Motor neuron (in vitro differentiated cells): Measurements from ENCODE around the gene ZNF649. TPM values are rescaled to one million over a fixed set of nuclear protein-coding genes. Genes with fewer than 3 reads are reported as not detected.
"Not testable (repeated sequence)": the region's sequence is repeated elsewhere in the genome, so short reads cannot be mapped to it uniquely, and the experiment has no call there.

Experiments used
- ATAC-seq, 8 experiments: fragments of 200-7000 bp; cut with Tn5 transposase; replicated peaks in 6 of 8; 2 replicates each; pipeline ENCODE4 v1.8.0; 2021; ENCODE audit warnings: mild to moderate bottlenecking in 8 of 8, moderate library complexity in 8 of 8
- H3K27ac ChIP-seq, 2 donors: fragments of 250-450 bp; sonication (Bioruptor Pico); 2 replicates each; pipeline ENCODE4 v1.9.0; 2021; ENCODE audit warnings: antibody characterized with exemption in 2 of 2, mild to moderate bottlenecking in 2 of 2, moderate library complexity in 1 of 2
- H3K4me1 ChIP-seq, 2 donors: fragments of 250-450 bp; sonication (Bioruptor Pico); replicated peaks in 1 of 2; 2 replicates each; pipeline ENCODE4 v1.6.1; 2021; ENCODE audit warnings: antibody characterized with exemption in 2 of 2, mild to moderate bottlenecking in 2 of 2, moderate library complexity in 1 of 2
- H3K4me3 ChIP-seq, 5 donors: fragments of 250-450 bp; sonication (Bioruptor Pico); 2 replicates each; pipeline ENCODE4 v1.9.0; 2021; ENCODE audit warnings: antibody characterized with exemption in 5 of 5, mild to moderate bottlenecking in 5 of 5, moderate library complexity in 4 of 5
- WGBS, 10 experiments: fragments of 450-650 bp; shearing (Covaris generic); methylation state at CpG; one replicate each; pipeline ENCODE4 v1.0.0; 2022; 5-methylcytosine and 5-hydroxymethylcytosine counted together
- in situ Hi-C, 9 experiments: fragments of 400-800 bp; cut with MboI; loops; one replicate each; pipeline ENCODE4 v1.15.0; 2021; ENCODE audit warnings: low sequenced_read_pairs in 9 of 9, low pct_unique_long_range_greater_than_20kb in 2 of 9; ENCODE audit not compliant: unreplicated experiment in 9 of 9
- total RNA-seq, 8 experiments: library from RNA; unstranded; fragments of 300-600 nt; gene quantifications; 2 replicates each; pipeline versions ENCODE4 v1.2.3 to v1.2.4, GENCODE V29; 2022

ZNF649 gene
- total RNA-seq, 8 experiments from 2014 or later = 8.8 to 23.1 (median 17.3) TPM

DNA sequence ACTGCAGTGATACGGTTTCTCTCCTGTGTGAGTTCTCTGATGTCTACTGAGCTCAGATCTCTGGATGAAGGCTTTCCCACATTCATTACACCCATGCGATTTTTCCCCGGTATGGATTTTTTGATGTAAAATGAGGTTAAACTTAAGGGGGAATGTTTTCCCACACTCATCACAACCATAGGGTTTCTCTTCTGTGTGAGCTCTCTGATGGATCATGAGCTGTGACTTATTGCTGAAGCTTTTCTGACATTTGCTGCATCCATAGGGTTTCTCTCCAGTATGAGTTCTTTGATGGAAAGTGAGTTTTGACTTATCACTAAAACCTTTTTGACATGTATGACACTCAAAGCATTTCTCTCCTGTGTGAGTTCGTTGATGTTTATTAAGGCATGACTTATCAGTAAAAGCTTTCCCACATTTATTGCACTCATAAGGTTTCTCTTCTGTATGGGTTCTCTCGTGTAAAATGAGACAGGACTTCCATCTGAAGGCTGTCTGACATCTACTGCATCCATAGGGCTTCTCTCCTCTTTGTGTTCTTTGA is 10.6 kb upstream of the ZNF649 start:
- ATAC-seq = no peak
- no peaks in the 10 kb centered on the region for H3K4me1 ChIP-seq
- WGBS, 10 experiments = 0 to 80% (median 38%) methylated on average over 1 to 5 of the region's 5 CpGs; no CpG with 5 or more reads in 1 of the 10 experiments
- in situ Hi-C loops = no loop called here
- H3K27ac ChIP-seq = no peak overlapping the region
- no peak overlapping the region for H3K4me3 ChIP-seq

DNA sequence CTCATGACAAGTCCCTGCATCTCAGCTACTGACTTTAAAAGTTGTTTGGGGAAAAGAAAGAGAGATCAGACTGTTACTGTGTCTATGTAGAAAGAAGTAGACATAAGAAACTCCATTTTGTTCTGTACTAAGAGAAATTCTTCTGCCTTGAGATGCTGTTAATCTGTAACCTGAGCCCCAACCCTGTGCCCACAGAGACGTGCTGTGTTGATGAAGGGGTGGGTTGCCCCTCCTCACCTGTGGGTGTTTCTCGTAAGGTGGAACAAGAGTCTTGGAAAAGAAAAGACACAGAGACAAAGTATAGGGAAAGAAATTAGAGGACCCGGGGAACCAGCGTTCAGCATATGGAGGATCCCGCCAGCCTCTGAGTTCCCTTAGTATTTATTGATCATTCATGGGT is 3.2 kb upstream of the ZNF649 start:
- H3K4me3 ChIP-seq, H3K27ac ChIP-seq, ATAC-seq: not testable (repeated sequence)

DNA sequence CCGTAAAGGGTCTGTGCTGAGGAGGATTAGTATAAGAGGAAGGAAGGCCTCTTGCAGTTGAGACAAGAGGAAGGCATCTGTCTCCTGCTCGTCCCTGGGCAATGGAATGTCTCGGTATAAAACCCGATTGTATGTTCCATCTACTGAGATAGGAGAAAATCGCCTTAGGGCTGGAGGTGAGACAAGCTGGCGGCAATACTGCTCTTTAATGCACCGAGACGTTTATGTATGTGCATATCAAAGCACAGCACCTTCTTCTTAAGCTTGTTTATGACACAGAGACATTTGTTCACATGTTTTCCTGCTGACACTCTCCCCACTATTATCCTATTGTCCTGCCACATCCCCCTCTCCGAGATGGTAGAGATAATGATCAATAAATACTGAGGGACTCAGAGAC is 1.3 kb upstream of the ZNF649 start:
- WGBS, 10 experiments = 0 to 82% (median 51%) methylated on average over 1 to 7 of the region's 9 CpGs; no CpG with 5 or more reads in 2 of the 10 experiments
- H3K4me3 ChIP-seq, in situ Hi-C loops, H3K4me1 ChIP-seq, ATAC-seq, H3K27ac ChIP-seq: not testable (repeated sequence)

More for the DNA sequence above, 3.2 kb upstream of the ZNF649 start:
- in situ Hi-C loops, H3K4me1 ChIP-seq: not testable (repeated sequence)
- WGBS, 10 experiments = 0 to 100% (median 76%) methylated on average over 1 to 3 of the region's 5 CpGs; no CpG with 5 or more reads in 5 of the 10 experiments

- H3K4me1 ChIP-seq, ATAC-seq, H3K4me3 ChIP-seq, in situ Hi-C loops, H3K27ac ChIP-seq: not testable (repeated sequence)
- 80 to 100% methylated on average over 1 of the region's 3 CpGs; no CpG with 5 or more reads in 8 of the 10 experiments for WGBS, 10 experiments
These were observed 822 bp upstream of the ZNF649 start for GRCh38 chr19:51905639-51906038.

- in situ Hi-C loops = no loop called here
- 0 to 100% (median 76%) methylated on average over 1 to 3 of the region's 3 CpGs; no CpG with 5 or more reads in 3 of the 10 experiments for WGBS, 10 experiments
- Histone ChIP-seq H3K27ac (no peak overlapping the region), H3K4me1 (peaks cover 0 to 5% of the 10 kb centered on the region in 2 donors), H3K4me3 (peak overlapping the region in 2 of 5 donors; percentile 63 to 80)
- peak in 3 of 8 experiments; percentile 2 to 5 (median 4) for ATAC-seq
These were observed 389 bp upstream of the ZNF649 start for GRCh38 chr19:51905206-51905605.

DNA sequence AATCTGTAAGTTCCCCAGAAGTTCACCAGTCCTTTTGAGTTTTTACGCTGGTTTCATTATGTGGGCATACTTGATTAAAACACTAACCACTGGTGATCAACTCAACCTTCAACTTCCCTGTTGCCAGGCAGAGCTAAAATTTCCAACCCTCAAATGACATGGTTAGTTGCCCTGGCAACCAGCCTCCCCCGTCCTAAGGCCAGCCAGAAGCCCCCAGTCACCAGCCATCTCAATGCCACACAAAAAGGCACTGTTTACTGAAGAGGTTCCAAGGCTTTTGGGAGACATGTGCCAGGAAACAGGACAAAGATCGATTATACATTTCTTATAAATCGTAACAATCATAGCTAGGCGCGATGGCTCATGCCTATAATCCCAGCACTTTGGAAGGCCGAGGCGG is 1.6 kb downstream of the ZNF649 start:
- Histone ChIP-seq H3K4me1 (peaks cover 0 to 5% of the 10 kb centered on the region in 2 donors), H3K27ac (no peak overlapping the region), H3K4me3 (peak overlapping the region in 3 of 5 donors; percentile 46 to 96 (median 80))
- in situ Hi-C loops = no loop called here
- no peak for ATAC-seq
- 72 to 100% (median 98%) methylated on average over 1 to 7 of the region's 8 CpGs; no CpG with 5 or more reads in 3 of the 10 experiments for WGBS, 10 experiments

- Histone ChIP-seq H3K4me3 (no peak overlapping the region), H3K4me1 (peaks cover 0 to 5% of the 10 kb centered on the region in 2 donors), H3K27ac (no peak overlapping the region)
- in situ Hi-C loops = no loop called here
- WGBS, 10 experiments = 72 to 100% (median 93%) methylated on average over 2 to 4 of the region's 4 CpGs; no CpG with 5 or more reads in 1 of the 10 experiments
- ATAC-seq = no peak
These were observed 3.0 kb downstream of the ZNF649 start for GRCh38 chr19:51901860-51902259.

DNA sequence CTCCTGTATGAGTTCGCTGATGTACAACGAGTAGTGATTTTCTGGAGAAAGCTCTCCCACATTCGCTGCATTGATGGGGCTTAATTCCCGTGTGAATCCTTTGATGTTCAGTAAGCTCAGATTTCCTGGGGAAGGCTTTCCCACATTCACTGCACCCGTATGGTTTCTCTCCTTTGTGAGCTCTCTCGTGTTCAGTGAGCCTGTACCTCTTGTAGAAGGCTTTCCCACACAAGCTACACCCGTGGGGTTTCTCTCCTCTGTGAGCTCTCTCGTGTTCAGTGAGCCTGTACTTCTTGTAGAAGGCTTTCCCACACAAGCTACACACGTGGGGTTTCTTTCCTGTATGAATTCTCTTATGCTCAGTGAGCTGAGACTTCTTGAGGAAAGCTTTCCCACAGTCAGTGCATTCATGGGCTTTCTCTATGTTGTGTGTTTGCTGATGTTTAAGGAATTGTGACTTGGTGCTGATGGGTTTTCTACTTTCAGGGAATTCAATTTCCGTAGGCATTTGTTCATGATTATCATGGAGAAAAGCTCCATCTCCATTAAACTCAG is 13.5 kb downstream of the ZNF649 start:
- no peak for ATAC-seq
- in situ Hi-C loops = no loop called here
- WGBS, 10 experiments = 83 to 100% (median 99%) methylated on average over 1 to 8 of the region's 10 CpGs
- H3K4me3 ChIP-seq = no peak overlapping the region
- no peaks in the 10 kb centered on the region for H3K4me1 ChIP-seq
- no peak overlapping the region for H3K27ac ChIP-seq

- no peaks in the 10 kb centered on the region for H3K4me1 ChIP-seq
- no peak overlapping the region for H3K27ac ChIP-seq
- ATAC-seq = no peak
- in situ Hi-C loops = no loop called here
- H3K4me3 ChIP-seq = no peak overlapping the region
These were observed 14.9 kb downstream of the ZNF649 start for GRCh38 chr19:51889934-51890333.

DNA sequence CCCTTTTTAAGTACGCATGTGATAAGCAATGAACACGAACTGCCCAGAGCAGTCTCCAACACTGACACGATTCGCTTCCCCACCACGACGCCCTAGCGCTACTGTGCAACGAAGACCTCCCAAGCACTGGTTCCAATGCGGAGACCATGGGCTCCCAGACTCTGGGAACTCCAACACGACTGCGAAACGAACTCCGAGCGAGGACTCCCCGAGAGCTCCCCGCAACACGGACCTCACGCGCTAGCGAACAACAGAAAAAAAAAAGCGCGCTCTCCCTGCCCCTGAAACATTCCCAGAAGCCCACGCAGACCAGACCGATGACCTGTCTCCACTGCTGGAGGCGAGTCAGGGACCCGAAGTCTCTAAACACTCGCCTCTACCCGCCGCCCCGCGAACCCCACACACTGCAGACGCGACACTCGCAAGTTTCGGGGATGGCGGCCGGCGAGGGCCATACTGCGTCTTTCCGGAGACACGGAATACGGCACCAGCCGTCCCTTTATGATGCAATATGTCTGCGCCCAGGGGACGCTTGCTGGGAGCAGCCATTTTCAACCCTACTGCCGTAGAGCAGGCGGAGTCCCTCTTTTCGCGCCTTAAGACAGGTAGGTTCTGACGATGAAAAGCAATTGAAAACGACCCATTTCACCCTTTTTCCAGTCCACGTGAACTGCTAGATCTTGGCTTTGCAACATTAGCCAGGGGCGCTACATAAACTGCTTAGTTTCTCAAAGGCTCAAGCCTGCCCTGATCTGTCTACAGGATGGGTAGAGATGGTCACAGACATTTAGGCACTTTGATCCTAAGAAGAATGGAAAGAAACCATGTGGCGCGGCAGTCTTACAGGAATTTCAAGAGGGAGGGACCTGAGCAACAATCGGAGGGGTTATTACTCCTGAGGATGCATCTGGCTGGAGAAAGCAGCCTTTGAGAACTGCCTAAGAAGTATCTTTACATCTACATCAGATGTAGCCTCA is 17.0 kb downstream of the ZNF649 start, which contains the start of gene ZNF577:
TSS of gene ZNF577 (minus strand) at position 430 of the 977 bp plus-strand sequence. CDS start 7,569 bp downstream, outside the sequence.
- in situ Hi-C loops = no loop called here
- Histone ChIP-seq H3K4me3 (peak within 1 kb of the TSS; percentile 31 to 65 (median 47)), H3K4me1 (no peaks in the 10 kb centered on the region), H3K27ac (peak within 1 kb of the TSS; percentile 21 to 63)
- ATAC-seq = peak; percentile 95 to 98 (median 97)
- 0 to 79% (median 9%) methylated on average over 2 to 27 of the region's 56 CpGs for WGBS, 10 experiments

- Histone ChIP-seq H3K4me1 (no peaks in the 10 kb centered on the region), H3K27ac (no peak overlapping the region), H3K4me3 (no peak overlapping the region)
- in situ Hi-C loops = no loop called here
- no peak for ATAC-seq
- 71 to 100% (median 98%) methylated on average over 1 to 2 of the region's 2 CpGs for WGBS, 10 experiments
These were observed 20.1 kb downstream of the ZNF649 start for GRCh38 chr19:51884713-51885112.

DNA sequence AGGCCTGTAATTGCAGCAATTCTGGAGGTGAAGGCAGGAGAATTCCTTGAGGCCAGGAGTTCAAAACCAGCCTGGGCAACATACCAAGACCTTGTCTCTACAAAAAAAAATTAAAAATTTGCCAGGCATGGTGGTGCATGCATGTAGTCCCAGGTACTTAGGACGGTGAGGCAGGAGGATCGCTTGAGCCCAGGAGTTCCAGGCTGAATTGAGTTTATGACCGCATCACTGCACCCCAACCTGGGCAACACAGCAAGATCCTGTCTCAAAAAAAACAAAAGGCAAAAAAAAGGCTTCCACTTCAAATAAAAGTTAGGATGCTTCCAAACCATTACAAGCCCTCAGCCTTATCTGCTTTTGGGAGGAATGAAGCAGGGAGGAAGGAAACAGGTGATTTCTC is 22.3 kb downstream of the ZNF649 start:
- H3K4me1 ChIP-seq = no peaks in the 10 kb centered on the region
- no peak overlapping the region for H3K4me3 ChIP-seq
- in situ Hi-C loops = no loop called here
- no peak for ATAC-seq
- H3K27ac ChIP-seq = no peak overlapping the region
- WGBS, 10 experiments = 87 to 100% (median 100%) methylated on average over 1 to 3 of the region's 3 CpGs; no CpG with 5 or more reads in 4 of the 10 experiments

- H3K27ac ChIP-seq = no peak overlapping the region
- H3K4me3 ChIP-seq = no peak overlapping the region
- in situ Hi-C loops = no loop called here
- 78 to 100% (median 100%) methylated on average over 1 to 4 of the region's 4 CpGs; no CpG with 5 or more reads in 4 of the 10 experiments for whole genome bisulfite sequencing, 10 experiments
- H3K4me1 ChIP-seq = no peaks in the 10 kb centered on the region
- no peak for ATAC-seq
These were observed 31.7 kb downstream of the ZNF649 start for GRCh38 chr19:51873097-51873496.
